GM21528 (cell line): Measurements from ENCODE around the gene ZBP1.
"Not testable (repeated sequence)": the region's sequence is repeated elsewhere in the genome, so short reads cannot be mapped to it uniquely, and the experiment has no call there.

Experiments
- ATAC-seq: cut with Tn5 transposase; IDR thresholded peaks from one replicate; pipeline ENCODE4 v1.9.1; 2021; ENCODE audit warnings: mild to moderate bottlenecking, moderate library complexity; ENCODE audit not compliant: unreplicated experiment, low FRiP score

The ZBP1 gene

GRCh38 chr20:57647933-57648785 is 27.9 kb upstream of the ZBP1 start:
- no peak for ATAC-seq

- ATAC-seq: no peak
Measured at GRCh38 chr20:57647006-57647932, 27.0 kb upstream of the ZBP1 start.

GRCh38 chr20:57638895-57639236 is 18.6 kb upstream of the ZBP1 start:
- ATAC-seq: no peak

- ATAC-seq: no peak
Measured at GRCh38 chr20:57638173-57638894, 18.1 kb upstream of the ZBP1 start.

GRCh38 chr20:57633945-57634491 is 13.8 kb upstream of the ZBP1 start:
- no peak for ATAC-seq

GRCh38 chr20:57632286-57632685 is 12.1 kb upstream of the ZBP1 start:
- ATAC-seq: no peak

- no peak for ATAC-seq
Measured at GRCh38 chr20:57630061-57630460, 9.8 kb upstream of the ZBP1 start.

GRCh38 chr20:57629491-57629901 is 9.3 kb upstream of the ZBP1 start:
- ATAC-seq: not testable (repeated sequence)

- not testable (repeated sequence) for ATAC-seq
Measured at GRCh38 chr20:57628962-57629308, 8.7 kb upstream of the ZBP1 start.

GRCh38 chr20:57628047-57628961 is 8.1 kb upstream of the ZBP1 start:
- ATAC-seq: no peak

- ATAC-seq: no peak
Measured at GRCh38 chr20:57627339-57627738, 7.1 kb upstream of the ZBP1 start.

- no peak for ATAC-seq
Measured at GRCh38 chr20:57625978-57626377, 5.8 kb upstream of the ZBP1 start.

GRCh38 chr20:57625181-57625958 is 5.1 kb upstream of the ZBP1 start:
- ATAC-seq: no peak

- no peak for ATAC-seq
Measured at GRCh38 chr20:57624124-57624523, 3.9 kb upstream of the ZBP1 start.

GRCh38 chr20:57622579-57623381 is 2.6 kb upstream of the ZBP1 start:
- ATAC-seq: no peak

- no peak for ATAC-seq
Measured at GRCh38 chr20:57622201-57622570, 2.0 kb upstream of the ZBP1 start.

- no peak for ATAC-seq
Measured at GRCh38 chr20:57621421-57622200, 1.4 kb upstream of the ZBP1 start.
